Fibroblast of pulmonary artery (primary cell): Measurements from ENCODE around the gene ABHD2.

Experiments
- DNase-seq: peaks from one replicate; pipeline ENCODE4 v3.0.0-alpha.2; 2010; ENCODE audit warnings: low read depth
- H3K4me3 ChIP-seq: replicated peaks from 2 replicates; pipeline ENCODE4 v1.5.1; 2011; ENCODE audit warnings: low read depth, mild to moderate bottlenecking, control low read depth, low read length, moderate library complexity
- CTCF ChIP-seq: IDR thresholded peaks from 2 replicates; pipeline ENCODE4 v1.5.1; 2011; ENCODE audit warnings: mild to moderate bottlenecking, control low read depth, low read length, inconsistent platforms; ENCODE audit errors: missing control alignments

ABHD2 gene

GRCh38 chr15:89208256-89208655, 120.0 kb downstream of the ABHD2 start:
- no peak for TF ChIP-seq CTCF
- no peak for DNase-seq
- no peak overlapping the region for H3K4me3 ChIP-seq

DNA sequence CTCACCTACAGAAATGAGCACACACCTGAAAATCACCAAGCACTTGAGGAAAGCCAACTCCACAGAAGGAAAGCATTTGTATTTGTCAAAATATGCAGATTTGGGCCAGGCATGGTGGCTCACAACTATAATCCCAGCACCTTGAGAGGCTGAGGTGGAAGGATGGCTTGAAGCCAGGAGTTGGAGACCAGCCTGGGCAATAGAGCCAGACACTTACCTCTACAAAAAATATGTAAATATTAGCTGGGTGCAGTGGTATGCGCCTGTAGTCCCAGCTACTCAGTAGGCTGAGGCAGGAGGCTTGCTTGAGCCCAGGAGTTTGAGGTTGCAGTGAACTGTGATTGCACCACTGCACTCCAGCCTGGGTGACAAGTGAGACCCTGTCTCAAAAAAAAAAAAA, 120.8 kb downstream of the ABHD2 start:
- no peak for DNase-seq
- TF ChIP-seq CTCF, result no peak
- no peak overlapping the region for H3K4me3 ChIP-seq

- no peak for TF ChIP-seq CTCF
- no peak for DNase-seq
- no peak overlapping the region for H3K4me3 ChIP-seq
Observed at GRCh38 chr15:89211678-89212170, 123.5 kb downstream of the ABHD2 start.

GRCh38 chr15:89215627-89216026, 127.4 kb downstream of the ABHD2 start:
- no peak for TF ChIP-seq CTCF
- DNase-seq, result no peak
- H3K4me3 ChIP-seq, result no peak overlapping the region

GRCh38 chr15:89217031-89217430, 128.8 kb downstream of the ABHD2 start:
- no peak for DNase-seq
- no peak for TF ChIP-seq CTCF
- H3K4me3 ChIP-seq, result no peak overlapping the region

DNA sequence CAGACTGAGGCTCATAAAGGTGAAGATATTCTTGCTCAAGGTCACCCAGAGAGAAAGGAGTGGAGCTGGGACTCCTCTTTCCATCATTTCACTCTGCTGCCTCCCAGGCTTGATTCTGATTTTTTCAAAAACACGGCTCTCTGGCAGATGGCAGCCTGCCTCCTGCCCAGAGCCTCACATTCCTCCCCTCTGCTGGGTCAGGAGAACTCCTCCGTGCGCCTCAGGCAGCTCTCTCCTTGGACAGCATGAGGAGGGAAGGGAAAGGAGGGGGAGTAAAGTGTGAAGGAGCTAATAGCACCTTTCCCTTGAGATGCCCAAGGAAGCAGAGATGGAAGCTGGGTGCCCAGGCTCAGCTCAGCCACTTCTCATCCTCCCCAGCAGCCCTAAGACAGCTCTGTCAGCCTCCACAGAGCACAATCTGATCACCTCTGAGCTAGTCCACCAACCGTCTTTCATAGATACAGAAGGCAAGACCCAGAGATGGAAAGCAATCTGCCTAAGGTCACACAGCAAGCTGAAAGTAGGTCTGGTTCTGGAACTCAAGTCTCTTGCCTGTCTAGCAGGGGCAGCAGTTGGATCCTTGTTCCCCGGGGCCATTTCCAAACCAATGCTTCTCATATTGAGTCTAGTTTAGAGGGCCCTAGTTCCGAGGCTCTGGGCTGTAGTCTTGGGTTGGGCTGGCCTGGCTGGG, 129.6 kb downstream of the ABHD2 start:
- no peak for DNase-seq
- H3K4me3 ChIP-seq, result no peak overlapping the region
- no peak for TF ChIP-seq CTCF

DNA sequence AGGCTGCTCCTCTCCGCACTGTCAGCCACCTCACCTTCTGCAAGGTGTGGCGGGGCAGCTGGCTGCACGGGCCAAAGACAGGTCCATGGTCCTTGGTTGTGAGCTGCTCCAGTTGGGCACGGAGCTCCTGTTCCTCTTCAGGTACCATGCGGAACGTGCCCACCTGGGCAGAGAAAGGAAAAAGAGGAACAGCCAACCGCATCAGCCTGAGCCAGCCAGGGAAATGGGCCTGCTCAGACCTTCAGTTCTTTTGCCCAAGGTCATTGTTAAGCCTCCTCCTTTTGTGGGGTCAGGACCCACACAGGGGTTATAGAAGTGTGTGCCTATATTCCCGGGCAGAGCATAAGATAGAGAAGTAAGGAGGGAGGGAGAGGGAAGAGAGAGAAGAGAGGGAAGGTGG, 130.3 kb downstream of the ABHD2 start:
- DNase-seq, result no peak
- H3K4me3 ChIP-seq, result no peak overlapping the region
- TF ChIP-seq CTCF, result no peak
